GM12892 (cell line): ENCODE data around the gene ZFPM1.

Experiments
- POLR2A ChIP-seq: IDR thresholded peaks from 2 replicates; pipeline ENCODE4 v1.6.1; 2011; ENCODE audit warnings: low read depth, low read length, control low read depth
- POLR2AphosphoS5 ChIP-seq: IDR thresholded peaks from 2 replicates; pipeline ENCODE4 v1.6.1; 2011; ENCODE audit warnings: low read depth, low read length, control low read depth
- TAF1 ChIP-seq: IDR thresholded peaks from 2 replicates; pipeline ENCODE4 v1.6.1; 2011; ENCODE audit warnings: low read depth, mild to moderate bottlenecking, control low read depth, low read length, borderline replicate concordance

DNA sequence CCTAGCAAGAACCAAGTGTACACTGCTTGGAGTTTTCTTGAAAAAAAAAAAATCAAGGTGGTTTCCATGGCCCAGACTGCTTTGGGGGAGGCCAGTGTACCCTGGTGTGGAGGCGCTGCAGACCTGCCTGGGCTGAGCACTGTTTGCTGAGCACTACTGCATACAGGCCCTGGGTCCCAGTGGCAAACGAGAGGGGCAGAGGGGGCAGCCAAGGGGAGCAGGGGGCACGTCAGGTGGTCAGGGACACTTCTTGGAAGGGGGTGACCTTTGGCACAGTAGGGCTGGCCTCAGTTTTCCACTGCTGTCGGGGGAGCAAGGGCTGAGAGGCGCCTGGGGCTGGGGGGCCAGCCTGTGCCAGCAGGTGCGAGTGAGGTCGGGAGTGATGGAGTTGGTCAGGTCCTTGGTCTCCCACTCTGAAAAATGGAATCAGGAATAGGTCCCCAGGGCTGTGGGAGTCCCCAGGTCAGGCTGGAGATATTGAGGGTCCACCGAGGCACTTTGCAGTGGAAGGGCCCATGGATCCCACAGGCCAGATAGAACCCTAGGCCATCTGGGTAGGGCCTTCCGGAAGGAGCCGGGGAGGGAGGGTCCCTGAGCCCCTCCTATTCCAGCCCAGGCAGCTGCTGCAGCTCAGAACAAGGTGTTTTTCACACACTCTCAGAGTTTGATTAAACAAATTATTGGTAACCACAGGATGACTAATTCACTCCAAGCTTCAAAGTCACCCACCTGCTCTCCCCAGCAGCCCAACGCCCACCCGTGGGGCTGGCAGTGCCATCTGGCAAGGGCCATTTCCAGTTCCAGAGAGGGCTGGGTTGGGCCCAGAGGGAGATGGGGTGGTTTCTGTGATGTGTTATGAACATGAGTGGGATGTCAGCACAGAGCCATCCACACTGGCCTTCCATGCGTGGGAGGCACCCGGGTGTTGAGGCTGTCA lies 3.5 kb downstream of the ZFPM1 start:
- TF ChIP-seq POLR2A (no peak), TAF1 (no peak), POLR2AphosphoS5 (no peak)
